Urinary bladder (tissue), 4 donors: ENCODE measurements around the gene TUT7. TPM values are rescaled to one million over a fixed set of nuclear protein-coding genes. Genes with fewer than 3 reads are reported as not detected.
A peak's percentile ranks its signal among the peaks of the same experiment; 100 is the strongest.
"Not testable (repeated sequence)": the region's sequence is repeated elsewhere in the genome, so short reads cannot be mapped to it uniquely, and the experiment has no call there.

ENCODE experiments used
- DNase-seq: peaks from one replicate; pipeline ENCODE4 v3.0.0-alpha.2; 2015; ENCODE audit errors: extremely low spot score
- H3K27ac ChIP-seq: one replicate; pipeline ENCODE4 v1.5.1; 2013; ENCODE audit warnings: low read depth, mild to moderate bottlenecking, moderate library complexity
- H3K36me3 ChIP-seq: one replicate; pipeline ENCODE4 v1.6.1; 2013; ENCODE audit warnings: mild to moderate bottlenecking, moderate library complexity; ENCODE audit not compliant: insufficient read depth
- H3K4me1 ChIP-seq: one replicate; pipeline ENCODE4 v1.6.1; 2013; ENCODE audit warnings: mild to moderate bottlenecking, moderate library complexity; ENCODE audit not compliant: insufficient read depth
- H3K4me3 ChIP-seq: one replicate; pipeline ENCODE4 v1.5.1; 2013; ENCODE audit warnings: low read depth, low read length
- WGBS: extraction: QIAGEN DNeasy Blood & Tissue Kit; methylation state at CpG from one replicate; pipeline ENCODE4 v1.1.7; 2013; 5-methylcytosine and 5-hydroxymethylcytosine counted together
- polyA plus RNA-seq: library from polyadenylated mRNA; stranded (reverse); fragments of 200-250 nt; gene quantifications from one replicate; pipeline ENCODE4 v1.2.3, GENCODE V29; 2013
- total RNA-seq: library from RNA; depleted of rRNA; stranded (reverse); fragments of >200 nt; gene quantifications from one replicate; pipeline ENCODE4 v1.2.3, GENCODE V29; 2014
- donor health status: healthy with polysubstance abuse.
- donor health status: healthy.

Gene TUT7
- total and polyA plus RNA-seq, 2 donors: 11.6 to 45.0 TPM

DNA sequence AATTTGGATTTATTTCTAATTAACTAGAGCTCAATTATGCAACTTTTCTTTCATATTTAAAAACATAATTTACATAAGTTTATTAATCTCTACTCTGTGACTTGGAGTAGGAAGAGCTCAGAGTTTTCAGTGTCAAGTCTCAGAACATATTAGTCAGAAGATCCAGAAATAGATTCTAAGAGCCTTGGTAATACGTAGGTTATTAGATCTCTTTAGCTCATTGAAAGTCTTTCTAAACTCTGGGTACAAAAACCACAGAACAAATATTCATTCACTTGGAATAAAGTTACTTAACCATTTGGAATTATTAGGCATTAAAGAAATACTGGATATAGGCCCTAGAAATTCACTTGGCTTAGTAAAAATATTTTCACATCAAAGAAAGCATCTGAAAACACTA is 45.5 kb downstream of the TUT7 start:
- DNase-seq: no peak
- no peak overlapping the region for H3K27ac ChIP-seq
- WGBS: 83% methylated on average over 1 of the region's 1 CpG
- H3K36me3 ChIP-seq: peaks cover 8% of the 10 kb centered on the region
- no peak overlapping the region for H3K4me3 ChIP-seq
- H3K4me1 ChIP-seq: no peaks in the 10 kb centered on the region

DNA sequence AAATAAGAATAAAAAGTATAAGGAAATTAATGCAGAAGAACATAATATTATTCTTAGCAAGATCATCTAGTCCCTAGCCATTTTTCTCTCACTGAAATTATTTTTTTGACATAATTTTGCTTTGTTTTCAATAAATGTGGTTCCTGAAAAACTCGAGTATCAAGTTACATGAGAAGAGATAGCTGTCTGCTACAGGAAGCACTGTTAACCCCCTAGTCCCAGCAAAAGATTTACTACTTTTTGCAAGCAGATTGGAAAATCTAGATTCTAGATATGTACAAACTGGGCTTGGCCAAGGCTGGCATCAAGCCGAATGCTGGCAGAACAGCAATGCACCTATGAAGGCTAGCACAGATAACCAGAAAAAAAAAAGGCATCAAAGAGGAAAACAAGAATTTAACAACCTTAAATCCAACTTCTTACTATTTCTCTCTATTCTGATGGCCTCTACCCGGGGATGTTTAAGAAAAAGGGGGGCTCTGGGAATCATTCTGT is 49.9 kb downstream of the TUT7 start:
- DNase-seq: no peak
- 43% methylated on average over 3 of the region's 3 CpGs for WGBS
- H3K4me3 ChIP-seq: no peak overlapping the region
- no peak overlapping the region for H3K27ac ChIP-seq
- no peaks in the 10 kb centered on the region for H3K4me1 ChIP-seq
- peaks cover 8% of the 10 kb centered on the region for H3K36me3 ChIP-seq

DNA sequence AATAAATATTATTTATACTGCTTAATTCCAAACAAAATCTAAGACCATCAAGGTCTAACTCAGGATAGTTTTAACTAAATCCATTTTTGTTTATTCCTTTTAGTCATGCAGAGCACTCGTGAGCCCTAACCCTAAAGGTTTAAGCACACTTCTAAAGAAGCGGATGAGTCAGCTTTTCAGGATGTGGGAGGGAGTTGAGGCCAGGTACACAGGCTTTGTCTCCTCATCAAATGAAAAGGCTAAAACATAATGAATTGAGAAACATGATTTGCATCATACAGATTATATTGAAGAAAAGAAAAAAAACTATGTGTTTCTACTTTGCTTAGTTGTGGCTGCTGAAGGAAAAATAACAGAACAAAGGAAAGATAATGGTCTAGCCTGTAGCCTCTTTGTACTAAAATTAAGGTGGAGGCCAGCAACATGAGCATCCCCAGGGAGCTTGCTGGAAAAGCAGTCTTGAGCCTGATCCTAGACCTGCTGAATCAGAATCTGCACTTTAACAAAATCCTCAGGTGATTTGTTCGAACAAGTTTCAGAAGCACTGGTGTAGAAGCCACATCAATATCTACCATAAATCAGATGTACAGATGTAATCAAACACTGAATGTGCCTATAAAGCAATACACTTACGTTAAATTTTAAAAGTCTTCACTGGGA is 50.8 kb downstream of the TUT7 start:
- Histone ChIP-seq H3K4me1 (no peaks in the 10 kb centered on the region), H3K4me3 (no peak overlapping the region), H3K36me3 (peaks cover 8% of the 10 kb centered on the region), H3K27ac (peak overlapping the region; percentile 56)
- 66% methylated on average over 4 of the region's 4 CpGs for WGBS
- no peak for DNase-seq

DNA sequence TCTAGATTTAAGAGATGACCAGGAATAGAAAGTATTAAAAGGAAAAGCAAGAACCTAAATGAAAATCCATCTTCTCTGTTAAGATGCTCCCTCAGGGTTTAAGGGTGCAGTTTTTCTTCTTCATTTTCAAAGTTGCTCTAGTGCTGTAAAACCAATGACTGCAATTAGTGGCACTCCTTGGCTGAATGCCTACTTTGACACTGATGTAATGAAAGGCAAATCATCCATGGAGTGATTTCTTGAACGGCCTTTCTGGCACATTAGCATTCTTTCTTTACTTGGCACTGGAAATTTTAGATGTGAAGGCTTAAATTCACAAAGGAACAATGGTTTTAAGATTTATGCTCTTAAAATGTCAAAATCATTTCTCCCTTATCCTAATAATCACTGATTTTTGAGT is 52.5 kb downstream of the TUT7 start:
- 82% methylated on average over 1 of the region's 1 CpG for WGBS
- Histone ChIP-seq H3K4me3 (no peak overlapping the region), H3K4me1 (no peaks in the 10 kb centered on the region), H3K27ac (no peak overlapping the region), H3K36me3 (peaks cover 10% of the 10 kb centered on the region)
- no peak for DNase-seq

DNA sequence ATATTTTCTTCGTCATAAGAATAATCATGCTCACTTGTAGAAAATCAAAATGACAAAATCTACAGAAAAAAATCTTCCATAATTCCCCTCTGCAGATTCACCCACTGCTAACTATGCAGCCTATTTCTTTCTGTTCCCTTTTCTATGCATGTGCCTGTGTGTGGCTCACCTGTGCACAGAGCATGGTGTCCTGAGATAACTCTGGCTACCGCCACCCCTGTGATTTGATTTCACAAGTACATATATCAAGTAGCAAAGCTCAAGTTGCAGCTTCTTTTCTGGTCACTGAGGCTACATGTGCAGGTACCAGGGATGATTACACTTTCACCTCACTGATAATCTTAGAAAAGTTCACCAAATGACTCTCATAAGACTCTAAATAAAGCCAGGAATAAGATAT is 53.5 kb downstream of the TUT7 start:
- no peaks in the 10 kb centered on the region for H3K4me1 ChIP-seq
- H3K27ac ChIP-seq: no peak overlapping the region
- peaks cover 10% of the 10 kb centered on the region for H3K36me3 ChIP-seq
- no peak for DNase-seq
- WGBS: 96% methylated on average over 2 of the region's 2 CpGs
- H3K4me3 ChIP-seq: no peak overlapping the region

DNA sequence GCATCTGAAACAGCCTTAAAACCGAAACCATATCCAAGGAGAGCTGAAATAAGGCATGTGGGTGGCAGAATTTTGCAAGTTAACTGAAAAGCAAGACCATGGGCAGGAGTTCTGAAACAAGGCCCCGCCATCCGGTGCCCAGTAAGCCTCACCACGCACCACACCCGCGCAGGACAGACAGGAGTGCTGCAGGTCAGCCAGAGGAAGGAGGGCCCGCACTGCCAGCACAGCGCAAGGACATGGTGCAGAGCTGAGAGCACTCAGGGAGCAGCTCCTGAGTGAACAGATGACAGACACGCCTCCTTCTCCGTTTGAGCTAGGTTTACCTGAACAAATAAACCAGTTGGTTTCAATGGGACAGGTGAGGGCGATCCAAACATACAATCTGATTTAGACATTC is 55.3 kb downstream of the TUT7 start:
- peaks cover 8% of the 10 kb centered on the region for H3K36me3 ChIP-seq
- H3K27ac ChIP-seq: no peak overlapping the region
- H3K4me1 ChIP-seq: no peaks in the 10 kb centered on the region
- no peak overlapping the region for H3K4me3 ChIP-seq
- 94% methylated on average over 11 of the region's 11 CpGs for WGBS
- no peak for DNase-seq

DNA sequence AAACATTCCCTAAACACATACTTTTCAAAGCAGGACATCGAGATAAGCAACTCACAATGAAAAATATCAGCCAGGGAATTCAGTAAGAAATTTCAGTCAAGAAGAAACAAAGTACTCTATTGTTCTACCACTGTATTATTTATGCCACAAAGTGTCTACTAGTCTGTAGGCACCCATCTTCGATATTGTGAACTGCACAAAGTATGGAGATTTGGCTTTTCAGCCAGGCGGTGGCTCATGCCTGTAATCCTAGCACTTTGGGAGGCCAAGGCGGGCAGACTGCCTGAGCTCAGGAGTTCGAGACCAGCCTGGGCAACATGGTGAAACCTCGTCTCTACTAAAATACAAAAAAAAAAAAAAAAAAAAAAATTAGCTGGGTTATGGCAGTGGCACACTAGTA is 63.9 kb downstream of the TUT7 start:
- 92% methylated on average over 6 of the region's 6 CpGs for whole genome bisulfite sequencing
- not testable (repeated sequence) for DNase-seq, H3K4me3 ChIP-seq, H3K4me1 ChIP-seq, H3K36me3 ChIP-seq, H3K27ac ChIP-seq

DNA sequence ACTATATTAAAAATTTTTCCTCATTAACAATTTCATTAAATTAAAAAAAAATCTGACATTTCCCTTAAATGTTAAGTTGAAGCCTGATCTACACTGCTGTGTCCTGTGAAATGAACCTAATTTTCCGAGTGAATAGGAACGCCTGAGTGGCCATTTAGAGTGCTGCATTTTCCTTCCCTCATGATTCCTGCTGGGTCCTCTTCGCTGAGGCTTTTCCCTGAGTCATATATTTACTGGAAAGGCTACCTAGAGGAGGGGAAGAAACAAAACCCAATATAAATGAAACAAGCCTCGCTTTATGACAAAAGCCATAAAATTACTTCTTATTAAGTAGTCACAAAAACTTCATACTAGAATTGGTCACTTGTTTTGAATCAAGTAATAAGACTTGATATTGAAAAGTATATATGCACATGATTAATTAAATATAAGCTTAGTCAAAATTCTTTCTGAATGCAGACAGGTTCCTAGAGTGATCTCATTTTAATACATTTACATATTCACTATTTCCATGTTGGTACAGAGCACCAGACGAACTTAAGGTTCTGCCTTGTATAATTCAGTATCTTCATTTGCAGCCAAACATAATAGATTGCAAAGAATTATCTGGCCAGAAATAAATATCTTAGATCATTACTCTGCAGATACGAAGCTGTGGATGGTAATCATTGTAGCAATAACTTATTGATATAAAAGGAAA is 65.6 kb downstream of the TUT7 start:
- no peaks in the 10 kb centered on the region for H3K4me1 ChIP-seq
- no peak overlapping the region for H3K27ac ChIP-seq
- 89% methylated on average over 6 of the region's 6 CpGs for WGBS
- no peak for DNase-seq
- H3K4me3 ChIP-seq: no peak overlapping the region
- H3K36me3 ChIP-seq: peaks cover 2% of the 10 kb centered on the region

DNA sequence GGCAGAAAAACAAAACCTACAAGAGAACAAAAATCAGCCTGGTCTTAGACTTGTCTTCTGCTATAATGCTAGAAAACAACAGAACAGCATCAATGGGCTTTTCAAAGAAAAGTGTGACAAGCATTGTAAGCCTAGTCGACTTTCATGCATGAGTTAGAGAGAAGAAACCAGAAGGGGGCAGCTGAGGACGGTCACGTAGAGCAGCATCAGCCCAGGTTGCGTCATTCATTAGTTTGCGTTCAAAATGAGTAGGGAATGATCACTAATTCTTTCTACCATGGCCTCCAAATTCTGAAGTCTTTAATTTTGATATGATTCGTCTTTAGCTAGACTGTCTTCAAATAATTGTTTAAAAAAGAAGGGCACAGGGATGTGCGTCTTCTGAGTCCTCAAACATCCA is 67.2 kb downstream of the TUT7 start:
- Histone ChIP-seq H3K4me1 (no peaks in the 10 kb centered on the region), H3K27ac (no peak overlapping the region), H3K4me3 (no peak overlapping the region), H3K36me3 (peaks cover 2% of the 10 kb centered on the region)
- 53% methylated on average over 7 of the region's 7 CpGs for WGBS
- no peak for DNase-seq

DNA sequence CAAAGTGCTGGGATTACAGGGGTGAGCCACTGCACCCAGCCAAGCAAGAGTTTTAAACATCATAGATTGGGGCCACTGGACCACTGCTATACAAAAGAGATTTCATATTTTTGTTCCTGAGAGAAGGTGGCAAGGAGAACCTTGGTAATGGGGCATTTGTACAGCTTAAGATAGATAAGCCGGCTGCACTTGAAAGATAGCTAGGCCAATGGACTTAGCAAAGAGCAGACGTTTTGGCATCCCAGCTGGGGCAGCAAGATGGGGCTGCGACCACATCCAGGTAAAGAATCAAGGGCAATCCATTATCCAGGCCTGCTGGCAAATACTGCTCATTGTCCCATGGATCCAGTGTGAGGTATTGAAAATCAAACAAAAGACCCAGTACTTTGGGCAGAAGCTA is 67.9 kb downstream of the TUT7 start:
- Histone ChIP-seq H3K36me3 (peaks cover 2% of the 10 kb centered on the region), H3K4me3 (no peak overlapping the region), H3K4me1 (no peaks in the 10 kb centered on the region), H3K27ac (no peak overlapping the region)
- DNase-seq: no peak
- WGBS: 47% methylated on average over 3 of the region's 3 CpGs

DNA sequence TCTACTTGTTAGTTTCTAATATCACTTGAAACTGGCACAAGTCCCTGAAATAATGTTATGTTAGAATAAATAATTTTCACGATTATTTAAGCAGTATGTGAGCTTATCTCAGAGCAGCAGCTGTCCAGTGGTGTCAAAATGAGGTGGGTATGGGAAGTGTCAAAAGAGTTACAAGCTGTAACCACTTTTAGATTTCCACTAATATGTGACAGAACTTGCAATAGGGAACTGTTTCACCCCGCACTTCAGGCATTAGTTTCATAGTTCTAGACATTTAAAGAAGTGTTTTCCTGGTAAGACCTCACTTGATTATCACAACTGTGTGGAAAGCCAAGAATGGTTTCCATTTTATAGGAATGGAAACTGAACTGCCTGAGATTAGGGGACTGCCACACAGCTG is 68.9 kb downstream of the TUT7 start:
- Histone ChIP-seq H3K36me3 (peaks cover 2% of the 10 kb centered on the region), H3K27ac (no peak overlapping the region), H3K4me1 (peaks cover 2% of the 10 kb centered on the region), H3K4me3 (no peak overlapping the region)
- no peak for DNase-seq
- 52% methylated on average over 2 of the region's 2 CpGs for WGBS

DNA sequence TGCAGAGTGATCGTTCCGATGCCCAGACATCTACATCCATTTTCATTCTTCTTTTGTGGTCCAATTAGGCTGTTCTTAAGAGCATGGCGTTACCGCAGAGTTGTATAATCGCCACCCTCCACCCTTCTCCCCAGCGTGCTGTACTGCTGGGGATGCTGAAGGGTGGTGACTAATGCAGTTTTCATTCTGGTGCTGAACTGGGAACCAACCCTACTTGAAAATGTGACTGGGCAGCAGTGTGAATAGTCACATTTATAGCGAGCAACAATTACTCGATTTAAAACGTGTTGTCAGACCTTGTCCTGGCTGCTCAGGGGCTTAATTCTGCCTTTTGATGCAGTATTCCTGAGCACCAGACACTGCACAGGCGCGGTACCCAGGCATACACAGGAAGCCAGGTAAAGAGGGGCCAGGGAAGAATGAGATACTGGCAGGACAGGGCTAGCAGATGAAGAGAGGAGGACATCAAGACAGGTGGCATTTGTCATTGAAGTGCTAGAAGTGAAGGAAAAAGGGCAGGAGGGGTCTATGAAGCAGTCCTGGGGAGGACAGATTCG is 71.2 kb downstream of the TUT7 start:
- Histone ChIP-seq H3K27ac (peak overlapping the region; percentile 95), H3K36me3 (peaks cover 2% of the 10 kb centered on the region), H3K4me3 (peak overlapping the region; percentile 77), H3K4me1 (peaks cover 2% of the 10 kb centered on the region)
- DNase-seq: peak; percentile 21
- WGBS: 16% methylated on average over 12 of the region's 12 CpGs

DNA sequence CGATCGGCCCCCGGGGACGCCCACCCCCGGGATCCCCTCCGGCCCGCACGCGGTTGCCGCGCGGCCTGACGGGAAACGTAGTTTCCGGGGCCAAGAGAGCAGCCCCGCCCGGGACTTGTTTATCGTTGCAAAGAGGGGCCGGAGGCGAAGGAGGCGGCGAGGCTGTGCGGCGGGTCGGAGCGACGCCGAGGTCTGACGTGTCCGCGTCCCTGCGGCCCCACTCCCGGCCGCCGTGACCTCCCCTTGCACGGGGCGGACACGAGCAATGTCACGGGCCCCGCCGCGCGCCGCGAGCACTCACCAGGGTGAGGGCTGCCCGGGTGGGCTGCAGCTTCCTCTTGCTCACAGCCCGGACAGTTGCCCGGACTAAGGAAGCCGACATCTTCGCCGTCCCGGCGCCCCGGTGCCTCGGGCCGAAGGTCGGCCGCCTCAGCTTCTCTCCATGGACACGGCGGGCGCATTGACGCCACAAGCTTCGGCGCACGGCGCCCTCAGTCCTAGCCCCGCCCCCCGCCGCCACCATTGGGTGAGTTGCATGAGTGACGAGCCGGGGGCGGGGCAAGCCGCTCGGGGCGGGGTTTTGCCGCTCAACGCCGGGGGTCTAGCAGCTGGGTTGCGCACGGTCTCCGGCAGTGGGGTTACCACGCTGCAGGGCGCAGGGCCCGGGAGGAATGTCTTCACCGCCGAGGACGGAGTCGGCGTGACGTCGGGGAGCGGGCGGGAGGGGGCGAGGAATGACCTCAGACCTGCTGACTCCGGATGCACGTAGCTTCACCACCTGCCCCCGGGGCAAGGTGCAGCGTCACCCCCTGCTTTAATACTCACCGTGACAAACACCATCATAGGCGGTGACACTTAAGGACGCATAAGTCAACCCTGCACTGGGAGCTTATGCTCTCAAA is 71.9 kb downstream of the TUT7 start, which contains the start of gene ISCA1:
Gene ISCA1 (minus strand): TSS at position 462 of the 902 bp plus-strand sequence. CDS start 80 bp downstream, at position 382.
- peak; percentile 88 for DNase-seq
- Histone ChIP-seq H3K4me3 (peak within 1 kb of the TSS; percentile 77), H3K27ac (peak within 1 kb of the TSS; percentile 95), H3K4me1 (peaks cover 2% of the 10 kb centered on the region), H3K36me3 (no peaks in the 10 kb centered on the region)
- WGBS: under 1% methylated on average over 101 of the region's 101 CpGs
